ENCODE results near the gene PYGM. TPM values are rescaled to one million over a fixed set of nuclear protein-coding genes. Genes with fewer than 3 reads are reported as not detected.
A peak's percentile ranks its signal among the peaks of the same experiment; 100 is the strongest.

The PYGM gene
- total RNA-seq, 1 donor from 2014 or later: 291 TPM

DNA sequence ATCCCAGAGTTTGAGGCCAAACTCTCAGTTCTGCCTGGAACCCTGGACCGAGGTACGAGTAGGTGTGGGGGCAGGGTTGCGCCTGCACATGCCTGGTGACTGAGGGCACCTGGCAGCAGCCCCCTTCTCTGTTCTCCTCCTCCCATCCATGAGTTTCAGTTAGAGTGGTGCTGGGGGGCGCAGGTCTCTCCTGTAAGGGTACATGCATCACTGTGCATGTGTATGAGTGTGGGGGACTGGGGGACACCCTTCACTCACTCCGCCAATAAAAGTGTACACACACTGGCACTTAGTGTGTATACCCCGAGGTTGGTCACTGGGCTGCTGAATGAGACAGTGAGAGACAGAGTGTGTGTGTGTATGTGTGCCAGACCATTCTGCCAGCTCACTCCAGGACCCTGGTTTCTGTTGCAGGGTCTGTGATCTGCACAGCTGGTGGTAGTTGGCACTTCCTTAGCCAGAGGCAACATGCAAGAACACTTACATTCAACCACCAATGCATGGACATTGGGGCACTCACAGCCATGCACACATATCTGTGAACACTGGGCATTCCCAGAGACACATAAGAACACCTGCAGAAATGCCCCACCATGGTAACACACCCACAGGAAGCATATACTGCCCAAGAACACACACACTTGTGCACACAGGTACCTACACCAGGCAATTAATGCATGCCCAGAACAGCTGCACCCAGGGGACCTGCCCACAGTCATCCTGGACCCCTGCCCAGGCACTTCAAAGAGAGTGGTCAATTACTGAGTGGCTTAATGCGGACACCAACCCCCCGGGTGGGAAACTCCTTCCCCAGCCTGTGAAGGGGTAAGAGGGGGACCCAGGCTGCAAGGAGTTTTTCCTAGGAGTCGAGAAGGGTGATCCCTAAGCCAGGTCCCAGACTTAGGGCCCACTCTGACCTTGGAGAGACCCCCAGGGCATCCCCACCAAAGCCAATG, 35.6 kb downstream of the PYGM start:
- Histone ChIP-seq H3K9me3 (ENCODE audit: control insufficient read depth in 3 of 3, low read length in 3 of 3) (no peaks in the 10 kb centered on the region), H3K27me3 (ENCODE audit: control insufficient read depth in 3 of 3, insufficient read depth in 3 of 3, low read length in 3 of 3) (peaks cover 27 to 31% (median 30%) of the 10 kb centered on the region in 3 donors), H3K9ac (ENCODE audit: low read depth in 1 of 3, low read length in 3 of 3) (no peak overlapping the region), H3K27ac (ENCODE audit: low read depth, low read length) (no peak overlapping the region), H3K4me3 (ENCODE audit: low read length in 3 of 3) (no peak overlapping the region), H3K4me1 (ENCODE audit: control insufficient read depth in 3 of 3, insufficient read depth in 3 of 3, low read length in 3 of 3) (peaks cover 0 to 5% (median 4%) of the 10 kb centered on the region in 3 donors), H3K36me3 (ENCODE audit: control insufficient read depth in 3 of 3, insufficient read depth in 3 of 3, low read length in 3 of 3) (peaks cover 0 to 3% (median 0%) of the 10 kb centered on the region in 3 donors)

GRCh38 chr11:64723117-64723906, 36.5 kb downstream of the PYGM start, which contains the start of gene NRXN2:
Gene NRXN2 (minus strand): TSS chr11:64723197. CDS start chr11:64713699, 9,498 bp downstream.
- Histone ChIP-seq H3K4me1 (ENCODE audit: control insufficient read depth in 3 of 3, insufficient read depth in 3 of 3, low read length in 3 of 3) (peaks cover 0 to 5% (median 4%) of the 10 kb centered on the region in 3 donors), H3K27ac (ENCODE audit: low read depth, low read length) (no peak within 1 kb of the TSS), H3K27me3 (ENCODE audit: control insufficient read depth in 3 of 3, insufficient read depth in 3 of 3, low read length in 3 of 3) (peaks cover 31 to 39% (median 36%) of the 10 kb centered on the region in 3 donors), H3K4me3 (ENCODE audit: low read length in 3 of 3) (peak within 1 kb of the TSS; percentile 7 to 73 (median 61)), H3K36me3 (ENCODE audit: control insufficient read depth in 3 of 3, insufficient read depth in 3 of 3, low read length in 3 of 3) (no peaks in the 10 kb centered on the region), H3K9ac (ENCODE audit: low read depth in 1 of 3, low read length in 3 of 3) (peak within 1 kb of the TSS; percentile 10 to 62 (median 45)), H3K9me3 (ENCODE audit: control insufficient read depth in 3 of 3, low read length in 3 of 3) (no peaks in the 10 kb centered on the region)

DNA sequence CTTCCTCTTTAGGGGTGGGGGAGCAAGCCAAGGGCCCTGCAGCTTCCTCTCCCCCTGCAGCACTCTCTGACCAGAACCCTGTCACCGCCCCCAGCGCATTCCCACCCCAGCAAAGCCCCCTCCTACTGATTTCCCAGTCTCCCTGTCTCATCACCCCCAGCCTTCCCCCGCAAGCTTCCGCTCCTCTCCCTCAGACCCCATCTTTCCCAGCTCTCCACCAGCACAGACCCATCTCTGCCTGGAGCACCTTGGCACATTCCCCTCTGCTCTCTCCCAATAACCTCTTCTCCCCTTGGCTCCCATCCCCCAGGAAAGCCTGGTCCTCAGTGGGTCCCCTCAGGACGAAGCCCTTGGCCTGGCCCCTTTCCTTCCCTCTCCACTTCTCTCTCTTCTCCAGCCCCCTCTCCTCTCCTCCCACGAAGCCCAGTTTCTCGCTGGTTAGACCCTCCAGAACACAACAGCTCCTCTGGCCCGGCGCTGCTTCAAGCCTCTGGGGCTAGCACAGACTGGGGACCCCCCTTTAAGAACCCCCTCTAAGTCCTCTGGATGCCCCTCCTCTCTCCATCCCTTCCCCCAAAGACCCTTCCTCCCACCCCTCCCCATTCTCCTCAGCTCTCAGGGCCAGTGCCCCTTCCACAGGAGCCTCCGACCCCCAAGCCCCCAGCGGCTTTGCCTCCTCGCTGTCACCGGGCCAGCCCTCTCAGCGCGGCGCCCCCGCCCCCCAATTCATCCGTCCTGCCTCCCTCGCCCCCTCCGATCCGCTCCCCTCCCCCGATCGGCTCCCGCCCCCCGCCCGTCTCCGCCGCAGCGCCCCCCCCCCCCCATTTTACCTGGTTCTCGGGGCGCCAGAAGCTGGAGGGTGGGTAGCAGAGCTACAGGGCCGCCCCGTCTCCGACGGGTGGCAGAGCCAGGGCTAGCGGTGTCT, 37.4 kb downstream of the PYGM start:
- no peak overlapping the region for H3K9ac ChIP-seq (ENCODE audit: low read depth in 1 of 3, low read length in 3 of 3)
- H3K27ac ChIP-seq (ENCODE audit: low read depth, low read length): no peak overlapping the region
- peaks cover 39 to 47% (median 45%) of the 10 kb centered on the region in 3 donors for H3K27me3 ChIP-seq (ENCODE audit: control insufficient read depth in 3 of 3, insufficient read depth in 3 of 3, low read length in 3 of 3)

GRCh38 chr11:64721359-64721699, 38.4 kb downstream of the PYGM start:
- H3K27ac ChIP-seq (ENCODE audit: low read depth, low read length): no peak overlapping the region
- peaks cover 0 to 5% (median 4%) of the 10 kb centered on the region in 3 donors for H3K4me1 ChIP-seq (ENCODE audit: control insufficient read depth in 3 of 3, insufficient read depth in 3 of 3, low read length in 3 of 3)
- peaks cover 46 to 58% (median 56%) of the 10 kb centered on the region in 3 donors for H3K27me3 ChIP-seq (ENCODE audit: control insufficient read depth in 3 of 3, insufficient read depth in 3 of 3, low read length in 3 of 3)
- no peak overlapping the region for H3K4me3 ChIP-seq (ENCODE audit: low read length in 3 of 3)
- H3K36me3 ChIP-seq (ENCODE audit: control insufficient read depth in 3 of 3, insufficient read depth in 3 of 3, low read length in 3 of 3): no peaks in the 10 kb centered on the region
- no peaks in the 10 kb centered on the region for H3K9me3 ChIP-seq (ENCODE audit: control insufficient read depth in 3 of 3, low read length in 3 of 3)
- no peak overlapping the region for H3K9ac ChIP-seq (ENCODE audit: low read depth in 1 of 3, low read length in 3 of 3)

More for the DNA sequence above, 37.4 kb downstream of the PYGM start:
- Histone ChIP-seq H3K4me3 (ENCODE audit: low read length in 3 of 3) (no peak overlapping the region), H3K9me3 (ENCODE audit: control insufficient read depth in 3 of 3, low read length in 3 of 3) (no peaks in the 10 kb centered on the region), H3K36me3 (ENCODE audit: control insufficient read depth in 3 of 3, insufficient read depth in 3 of 3, low read length in 3 of 3) (no peaks in the 10 kb centered on the region), H3K4me1 (ENCODE audit: control insufficient read depth in 3 of 3, insufficient read depth in 3 of 3, low read length in 3 of 3) (peaks cover 0 to 5% (median 4%) of the 10 kb centered on the region in 3 donors)

GRCh38 chr11:64720640-64721358, 39.0 kb downstream of the PYGM start:
- Histone ChIP-seq H3K4me3 (ENCODE audit: low read length in 3 of 3) (no peak overlapping the region), H3K27me3 (ENCODE audit: control insufficient read depth in 3 of 3, insufficient read depth in 3 of 3, low read length in 3 of 3) (peaks cover 50 to 61% (median 60%) of the 10 kb centered on the region in 3 donors), H3K9ac (ENCODE audit: low read depth in 1 of 3, low read length in 3 of 3) (no peak overlapping the region), H3K9me3 (ENCODE audit: control insufficient read depth in 3 of 3, low read length in 3 of 3) (no peaks in the 10 kb centered on the region), H3K36me3 (ENCODE audit: control insufficient read depth in 3 of 3, insufficient read depth in 3 of 3, low read length in 3 of 3) (no peaks in the 10 kb centered on the region), H3K4me1 (ENCODE audit: control insufficient read depth in 3 of 3, insufficient read depth in 3 of 3, low read length in 3 of 3) (peaks cover 0 to 5% (median 4%) of the 10 kb centered on the region in 3 donors), H3K27ac (ENCODE audit: low read depth, low read length) (no peak overlapping the region)

DNA sequence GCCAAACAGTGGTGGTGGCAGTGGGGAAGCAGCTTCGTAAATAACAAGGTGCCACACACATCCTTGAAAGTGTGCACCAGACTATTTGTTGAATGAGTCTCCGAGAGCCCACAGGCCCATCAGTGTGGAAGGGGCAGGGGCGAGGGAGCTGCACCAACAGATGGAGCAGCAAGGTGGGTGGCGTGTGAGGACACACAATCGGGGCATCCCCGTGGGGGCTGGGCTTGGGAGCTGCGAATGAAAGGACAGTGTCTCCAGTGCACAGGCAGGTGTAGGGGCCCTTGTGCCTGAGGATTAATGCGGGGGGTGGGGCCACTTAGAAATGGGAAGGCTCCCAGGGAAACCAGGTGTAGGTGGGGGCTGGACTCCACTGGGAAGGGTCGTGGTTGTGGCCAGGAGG, 39.6 kb downstream of the PYGM start:
- peaks cover 57 to 67% (median 67%) of the 10 kb centered on the region in 3 donors for H3K27me3 ChIP-seq (ENCODE audit: control insufficient read depth in 3 of 3, insufficient read depth in 3 of 3, low read length in 3 of 3)
- H3K36me3 ChIP-seq (ENCODE audit: control insufficient read depth in 3 of 3, insufficient read depth in 3 of 3, low read length in 3 of 3): no peaks in the 10 kb centered on the region
- H3K9ac ChIP-seq (ENCODE audit: low read depth in 1 of 3, low read length in 3 of 3): no peak overlapping the region
- H3K9me3 ChIP-seq (ENCODE audit: control insufficient read depth in 3 of 3, low read length in 3 of 3): no peaks in the 10 kb centered on the region
- peaks cover 0 to 5% (median 4%) of the 10 kb centered on the region in 3 donors for H3K4me1 ChIP-seq (ENCODE audit: control insufficient read depth in 3 of 3, insufficient read depth in 3 of 3, low read length in 3 of 3)
- H3K27ac ChIP-seq (ENCODE audit: low read depth, low read length): no peak overlapping the region
- no peak overlapping the region for H3K4me3 ChIP-seq (ENCODE audit: low read length in 3 of 3)

DNA sequence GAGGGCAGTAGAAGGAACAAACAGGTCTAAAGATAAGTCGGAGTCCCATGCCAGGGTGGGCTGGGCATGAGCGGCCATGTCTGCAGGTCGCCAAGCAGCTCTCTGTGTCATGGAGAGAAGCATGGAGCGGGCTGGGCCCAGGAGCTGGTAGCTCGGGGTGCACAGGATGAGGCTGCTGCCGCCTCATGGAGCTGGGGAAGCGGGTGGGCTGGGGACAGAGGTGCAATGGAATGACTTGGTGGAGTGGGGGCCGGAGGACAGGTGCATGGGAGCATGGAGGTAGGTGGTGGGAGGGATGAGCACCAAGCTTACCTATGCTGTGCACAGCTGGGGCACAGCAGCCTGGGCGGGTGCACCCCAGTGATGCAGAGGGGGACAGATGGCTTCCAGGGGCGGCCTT, 40.4 kb downstream of the PYGM start:
- no peak overlapping the region for H3K4me3 ChIP-seq (ENCODE audit: low read length in 3 of 3)
- H3K9me3 ChIP-seq (ENCODE audit: control insufficient read depth in 3 of 3, low read length in 3 of 3): no peaks in the 10 kb centered on the region
- H3K9ac ChIP-seq (ENCODE audit: low read depth in 1 of 3, low read length in 3 of 3): no peak overlapping the region
- peaks cover 0 to 5% (median 4%) of the 10 kb centered on the region in 3 donors for H3K4me1 ChIP-seq (ENCODE audit: control insufficient read depth in 3 of 3, insufficient read depth in 3 of 3, low read length in 3 of 3)
- H3K36me3 ChIP-seq (ENCODE audit: control insufficient read depth in 3 of 3, insufficient read depth in 3 of 3, low read length in 3 of 3): no peaks in the 10 kb centered on the region
- peaks cover 64 to 74% (median 70%) of the 10 kb centered on the region in 3 donors for H3K27me3 ChIP-seq (ENCODE audit: control insufficient read depth in 3 of 3, insufficient read depth in 3 of 3, low read length in 3 of 3)
- no peak overlapping the region for H3K27ac ChIP-seq (ENCODE audit: low read depth, low read length)

DNA sequence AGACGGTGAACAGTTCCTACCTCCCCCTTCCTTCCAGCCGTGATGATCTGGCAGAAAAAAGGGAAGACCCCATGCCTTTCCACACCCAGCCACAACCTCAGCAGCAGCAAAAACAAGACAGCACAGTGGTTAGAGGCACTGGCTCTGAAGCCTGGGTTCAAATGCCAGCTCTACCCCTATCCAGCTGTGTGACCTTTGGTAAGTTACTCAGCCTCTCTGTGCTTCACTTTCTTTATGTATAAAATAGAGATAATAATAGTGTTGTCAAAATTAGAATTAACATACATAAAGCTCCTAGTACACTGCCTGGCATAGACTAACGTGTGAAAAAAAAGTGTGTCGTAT, 41.0 kb downstream of the PYGM start:
- Histone ChIP-seq H3K27me3 (ENCODE audit: control insufficient read depth in 3 of 3, insufficient read depth in 3 of 3, low read length in 3 of 3) (peaks cover 71 to 81% (median 77%) of the 10 kb centered on the region in 3 donors), H3K36me3 (ENCODE audit: control insufficient read depth in 3 of 3, insufficient read depth in 3 of 3, low read length in 3 of 3) (no peaks in the 10 kb centered on the region), H3K4me1 (ENCODE audit: control insufficient read depth in 3 of 3, insufficient read depth in 3 of 3, low read length in 3 of 3) (peaks cover 0 to 5% (median 4%) of the 10 kb centered on the region in 3 donors), H3K4me3 (ENCODE audit: low read length in 3 of 3) (no peak overlapping the region), H3K9me3 (ENCODE audit: control insufficient read depth in 3 of 3, low read length in 3 of 3) (no peaks in the 10 kb centered on the region), H3K9ac (ENCODE audit: low read depth in 1 of 3, low read length in 3 of 3) (no peak overlapping the region), H3K27ac (ENCODE audit: low read depth, low read length) (no peak overlapping the region)

Data from skeletal muscle tissue (tissue), 4 donors.